Hypothalamus (tissue), 51 donors: ENCODE data around the gene ZCCHC3.
A peak's percentile ranks its signal among the peaks of the same experiment; 100 is the strongest.
"Not testable (repeated sequence)": the region's sequence is repeated elsewhere in the genome, so short reads cannot be mapped to it uniquely, and the experiment has no call there.

Source experiments
- DNase-seq, 51 donors: peaks; one replicate each; lab custom pipeline; 2025; lab: John Stamatoyannopoulos, UW

ZCCHC3 gene

GRCh38 chr20:297098-297924, at the start of gene ZCCHC3:
Gene ZCCHC3, plus strand, starts transcription at chr20:297570. Its CDS starts 17 bp downstream, at chr20:297587.
- DNase-seq = peak; percentile 14 to 93 (median 73)

- no peak for DNase-seq
Measured at GRCh38 chr20:251354-251753, 46.0 kb upstream of the ZCCHC3 start.

- DNase-seq = no peak
Measured at GRCh38 chr20:252801-253200, 44.6 kb upstream of the ZCCHC3 start.

- DNase-seq = not testable (repeated sequence)
Measured at GRCh38 chr20:253447-253846, 43.9 kb upstream of the ZCCHC3 start.

GRCh38 chr20:257419-257818, 40.0 kb upstream of the ZCCHC3 start, which contains the start of gene DEFB132:
Gene DEFB132, plus strand, starts transcription at chr20:257724. Its CDS starts 55 bp downstream, at chr20:257779.
- DNase-seq = no peak

GRCh38 chr20:258269-258858, 39.0 kb upstream of the ZCCHC3 start:
- no peak for DNase-seq

- peak in 1 of 51 donors; percentile 1 for DNase-seq
Measured at GRCh38 chr20:258963-259362, 38.4 kb upstream of the ZCCHC3 start.

- no peak for DNase-seq
Measured at GRCh38 chr20:259981-260380, 37.4 kb upstream of the ZCCHC3 start.

GRCh38 chr20:263701-264100, 33.7 kb upstream of the ZCCHC3 start:
- no peak for DNase-seq

- DNase-seq = peak; percentile 5 to 86 (median 68)
Measured at GRCh38 chr20:266596-267562, 30.5 kb upstream of the ZCCHC3 start.

GRCh38 chr20:270517-270916, 26.9 kb upstream of the ZCCHC3 start:
- no peak for DNase-seq

- DNase-seq = no peak
Measured at GRCh38 chr20:271069-271468, 26.3 kb upstream of the ZCCHC3 start.

GRCh38 chr20:271528-271927, 25.8 kb upstream of the ZCCHC3 start:
- DNase-seq = no peak

- no peak for DNase-seq
Measured at GRCh38 chr20:272718-273117, 24.7 kb upstream of the ZCCHC3 start.

GRCh38 chr20:273884-274283, 23.5 kb upstream of the ZCCHC3 start:
- DNase-seq = no peak

- DNase-seq = no peak
Measured at GRCh38 chr20:275791-276190, 21.6 kb upstream of the ZCCHC3 start.

GRCh38 chr20:276620-277495, 20.5 kb upstream of the ZCCHC3 start:
- no peak for DNase-seq

- no peak for DNase-seq
Measured at GRCh38 chr20:277496-277781, 19.9 kb upstream of the ZCCHC3 start.

- DNase-seq = no peak
Measured at GRCh38 chr20:278181-278580, 19.2 kb upstream of the ZCCHC3 start.
